ENCODE measurements around the gene TYROBP.

Gene TYROBP

DNA sequence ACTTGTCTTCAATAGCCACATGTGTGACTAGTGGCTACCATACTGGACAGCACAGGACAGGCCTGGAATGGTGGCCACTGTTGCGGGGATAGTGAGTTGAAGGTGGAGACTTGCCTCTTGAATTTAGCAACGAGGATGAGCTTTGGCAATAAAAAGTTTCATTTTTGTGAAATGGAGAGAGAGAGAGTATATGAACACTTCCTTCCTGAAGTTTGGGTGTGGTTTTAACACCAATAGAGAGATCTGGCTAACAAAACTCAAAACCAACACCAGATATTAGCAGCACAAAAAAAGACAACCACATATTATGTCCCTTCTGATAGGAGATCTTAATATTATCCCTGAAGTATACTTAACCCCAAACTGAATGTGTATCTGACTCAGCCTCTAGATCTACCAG lies 21.8 kb upstream of the TYROBP start:
- TF ChIP-seq, protein P1, sequence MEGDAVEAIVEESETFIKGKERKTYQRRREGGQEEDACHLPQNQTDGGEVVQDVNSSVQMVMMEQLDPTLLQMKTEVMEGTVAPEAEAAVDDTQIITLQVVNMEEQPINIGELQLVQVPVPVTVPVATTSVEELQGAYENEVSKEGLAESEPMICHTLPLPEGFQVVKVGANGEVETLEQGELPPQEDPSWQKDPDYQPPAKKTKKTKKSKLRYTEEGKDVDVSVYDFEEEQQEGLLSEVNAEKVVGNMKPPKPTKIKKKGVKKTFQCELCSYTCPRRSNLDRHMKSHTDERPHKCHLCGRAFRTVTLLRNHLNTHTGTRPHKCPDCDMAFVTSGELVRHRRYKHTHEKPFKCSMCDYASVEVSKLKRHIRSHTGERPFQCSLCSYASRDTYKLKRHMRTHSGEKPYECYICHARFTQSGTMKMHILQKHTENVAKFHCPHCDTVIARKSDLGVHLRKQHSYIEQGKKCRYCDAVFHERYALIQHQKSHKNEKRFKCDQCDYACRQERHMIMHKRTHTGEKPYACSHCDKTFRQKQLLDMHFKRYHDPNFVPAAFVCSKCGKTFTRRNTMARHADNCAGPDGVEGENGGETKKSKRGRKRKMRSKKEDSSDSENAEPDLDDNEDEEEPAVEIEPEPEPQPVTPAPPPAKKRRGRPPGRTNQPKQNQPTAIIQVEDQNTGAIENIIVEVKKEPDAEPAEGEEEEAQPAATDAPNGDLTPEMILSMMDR (IDR thresholded peaks at IDR 0.05; ENCODE audit: borderline replicate concordance, insufficient read depth, low read depth, low read length): no peak
- no peak overlapping the region for H3K4me3 ChIP-seq (ENCODE audit: low read depth, low read length)

DNA sequence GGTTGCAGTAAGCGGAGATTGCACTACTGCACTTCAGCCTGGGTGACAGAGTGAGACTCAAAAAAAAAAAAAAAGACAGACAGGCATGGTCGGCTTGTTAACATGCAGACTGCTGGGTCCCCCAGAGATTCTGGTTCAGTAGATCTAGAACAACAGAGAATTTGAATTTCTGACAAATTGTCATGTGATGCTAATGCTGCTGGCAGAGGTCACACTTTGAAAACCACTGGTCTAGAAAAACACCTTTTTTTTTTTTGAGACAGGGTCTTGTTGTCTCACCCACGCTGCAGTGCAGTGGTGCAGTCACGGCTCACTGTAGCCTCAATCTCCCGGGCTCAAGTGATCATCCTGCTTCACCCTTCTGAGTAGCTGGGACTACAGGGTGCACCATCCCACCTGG lies 20.4 kb upstream of the TYROBP start:
- H3K4me3 ChIP-seq (ENCODE audit: low read depth, low read length): no peak overlapping the region
- TF ChIP-seq, protein P1 (IDR thresholded peaks at IDR 0.05; ENCODE audit: borderline replicate concordance, insufficient read depth, low read depth, low read length): no peak

DNA sequence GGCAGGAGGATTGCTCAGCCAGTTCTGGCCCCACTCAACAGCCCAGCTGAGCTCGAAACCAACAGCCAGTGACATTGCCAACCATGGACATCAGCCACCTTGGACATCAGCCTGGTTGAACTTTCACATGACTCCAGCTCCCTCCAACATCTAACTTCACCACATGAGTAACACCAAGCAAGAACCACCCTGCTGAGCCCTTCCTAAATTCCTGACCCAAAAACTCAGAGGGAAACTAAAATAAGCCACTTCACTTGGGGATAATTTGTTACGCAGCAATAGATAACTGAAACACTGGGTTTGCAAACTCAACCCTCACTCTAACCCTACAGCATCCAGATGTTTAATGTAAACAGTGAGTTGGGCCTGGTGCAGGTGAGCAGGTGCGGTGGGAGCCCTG lies 17.4 kb upstream of the TYROBP start:
- TF ChIP-seq, protein P1 (IDR thresholded peaks at IDR 0.05; ENCODE audit: borderline replicate concordance, insufficient read depth, low read depth, low read length): no peak
- no peak overlapping the region for H3K4me3 ChIP-seq (ENCODE audit: low read depth, low read length)

DNA sequence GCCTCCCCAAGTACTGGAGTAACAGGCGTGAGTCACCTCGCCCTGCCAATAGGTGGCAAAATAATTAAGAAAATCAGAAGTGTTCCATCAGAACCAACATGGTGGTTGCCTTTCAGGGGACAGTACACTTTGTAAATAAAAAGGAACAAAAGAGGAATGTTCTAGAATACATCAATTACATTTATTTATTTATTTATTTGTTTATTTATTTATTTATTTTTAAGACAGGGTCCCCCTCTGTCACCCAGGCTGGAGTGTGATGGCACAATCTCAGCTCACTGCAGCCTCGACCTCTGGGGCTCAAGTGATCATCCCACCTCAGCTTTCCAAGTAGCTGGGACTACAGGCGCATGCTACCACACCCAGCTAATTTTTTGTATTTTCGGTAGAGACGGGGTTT lies 12.9 kb upstream of the TYROBP start:
- no peak overlapping the region for H3K4me3 ChIP-seq (ENCODE audit: low read depth, low read length)
- TF ChIP-seq, protein P1 (IDR thresholded peaks at IDR 0.05; ENCODE audit: borderline replicate concordance, insufficient read depth, low read depth, low read length): no peak

DNA sequence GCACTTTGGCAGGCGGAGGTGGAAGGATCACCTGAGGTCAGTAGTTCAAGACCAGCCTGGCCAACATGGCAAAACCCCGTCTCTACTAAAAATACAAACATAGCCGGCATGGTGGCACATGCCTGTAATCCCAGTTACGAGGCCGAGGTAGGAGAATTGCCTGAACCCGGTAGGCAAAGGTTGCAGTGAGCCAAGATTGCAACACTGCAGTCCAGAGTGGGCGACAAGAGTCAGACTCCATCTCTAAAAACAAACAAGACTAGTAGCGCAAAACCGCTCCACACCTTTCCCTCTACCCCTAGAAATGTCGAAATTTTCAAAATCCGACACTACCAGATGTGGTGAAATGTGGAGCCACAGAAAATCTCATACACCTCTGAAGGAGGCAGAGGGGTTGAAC lies 11.2 kb upstream of the TYROBP start:
- TF ChIP-seq, protein P1 (IDR thresholded peaks at IDR 0.05; ENCODE audit: borderline replicate concordance, insufficient read depth, low read depth, low read length): no peak
- no peak overlapping the region for H3K4me3 ChIP-seq (ENCODE audit: low read depth, low read length)

DNA sequence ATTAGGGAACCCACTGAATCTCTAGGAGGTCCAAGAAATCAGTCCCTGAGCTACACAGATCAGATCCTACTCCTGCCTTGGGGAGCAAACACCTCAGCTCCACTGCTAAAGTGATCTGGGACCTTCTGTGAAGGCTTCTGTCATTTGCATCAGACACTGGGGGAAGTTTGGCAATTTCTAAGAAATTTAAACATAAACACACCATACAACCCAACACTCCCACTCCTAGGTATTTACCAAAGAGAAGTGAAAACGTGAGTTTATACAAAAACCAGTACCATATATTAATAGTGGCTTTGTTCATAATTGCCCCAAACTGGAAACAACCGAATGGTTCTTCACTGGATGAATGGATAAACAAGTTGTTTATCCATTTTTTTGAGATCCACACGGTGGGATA lies 7.3 kb upstream of the TYROBP start:
- TF ChIP-seq, protein P1 (IDR thresholded peaks at IDR 0.05; ENCODE audit: borderline replicate concordance, insufficient read depth, low read depth, low read length): no peak
- H3K4me3 ChIP-seq (ENCODE audit: low read depth, low read length): no peak overlapping the region

DNA sequence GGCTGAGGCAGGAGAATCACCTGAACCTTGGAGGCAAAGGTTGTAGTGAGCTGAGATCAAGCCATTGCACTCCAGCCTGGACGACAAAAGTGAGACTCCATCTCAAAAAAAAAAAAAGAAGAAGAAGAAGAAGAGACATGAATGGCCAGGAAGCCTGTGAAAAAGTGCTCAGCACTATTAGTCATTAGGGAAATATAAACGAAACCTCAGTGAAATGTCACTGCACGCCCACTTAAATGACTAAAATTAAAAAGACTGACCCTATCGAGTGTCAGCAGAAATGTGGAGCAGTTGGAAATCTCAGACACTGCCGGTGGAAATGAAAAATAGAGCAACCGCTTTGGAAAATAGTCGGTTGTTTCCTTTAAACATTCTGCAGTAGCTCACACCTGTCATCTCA lies 5.5 kb upstream of the TYROBP start:
- TF ChIP-seq, protein P1 (IDR thresholded peaks at IDR 0.05; ENCODE audit: borderline replicate concordance, insufficient read depth, low read depth, low read length): no peak
- H3K4me3 ChIP-seq (ENCODE audit: low read depth, low read length): no peak overlapping the region

All from GM12875 (cell line).